ENCODE measurements around the gene PLA2G6.

- TF ChIP-seq CTCF (conservative IDR thresholded peaks at IDR 0.05; ENCODE audit: low read length) (no peak), EZH2phosphoT487 (IDR thresholded peaks at IDR 0.05; ENCODE audit: borderline replicate concordance) (no peak)
These were observed 110.0 kb downstream of the PLA2G6 start for GRCh38 chr22:38071421-38072321.

Measured in Loucy (cell line).